SK-N-SH (cell line): ENCODE measurements around the gene LYL1. TPM values are rescaled to one million over a fixed set of nuclear protein-coding genes. Genes with fewer than 3 reads are reported as not detected.

Experiments
- CTCF ChIA-PET: fragments of 300-600, 350-600 bp; formaldehyde crosslinking; extraction: SDS; loops from one replicate; lab custom pipeline; 2021; lab: Yijun Ruan, JAX
- POLR2A ChIA-PET: fragments of 350-600 bp; sonication (Branson Sonifier 250); formaldehyde crosslinking; extraction: SDS; loops from one replicate; lab custom pipeline; 2020; ENCODE audit warnings: antibody characterized with exemption, inconsistent platforms; lab: Yijun Ruan, JAX
- DNase-seq: peaks from one replicate; pipeline ENCODE4 v3.0.0; 2012
- H2AFZ ChIP-seq: fragments of 200-600 bp; sonication (generic); 2 replicates; pipeline ENCODE4 v1.8.1; 2016; ENCODE audit warnings: antibody characterized with exemption, mild to moderate bottlenecking, low read depth
- H3F3A ChIP-seq: fragments of 200-600 bp; sonication (generic); replicated peaks from 2 replicates; pipeline ENCODE3; 2016; ENCODE audit warnings: antibody characterized with exemption, mild to moderate bottlenecking; ENCODE audit not compliant: insufficient read depth
- H3K27ac ChIP-seq, 2 experiments: fragments of 200-500 bp in 1 of 2; fragments of 200-600 bp in 1 of 2; sonication (Bioruptor generic) in 1 of 2; sonication (generic), shearing (Covaris generic) in 1 of 2; 2 replicates each; pipeline versions ENCODE4 v1.5.1 to v1.6.1; 2014 to 2016; ENCODE audit warnings: low read depth in 2 of 2, inconsistent platforms in 1 of 2, low read length in 1 of 2, mild to moderate bottlenecking in 1 of 2, mixed read lengths in 1 of 2
- H3K27me3 ChIP-seq: fragments of 200-600 bp; sonication (generic), shearing (Covaris generic); 2 replicates; pipeline ENCODE4 v1.6.1; 2016; ENCODE audit warnings: mixed run types; ENCODE audit not compliant: insufficient read depth
- H3K36me3 ChIP-seq, 2 experiments: fragments of 200-500 bp in 1 of 2; fragments of 200-600 bp in 1 of 2; sonication (Bioruptor generic) in 1 of 2; sonication (generic) in 1 of 2; replicated peaks in 1 of 2; 2 replicates each; pipeline versions ENCODE3 to v1.5.1; 2014 to 2016; ENCODE audit warnings: low read length in 1 of 2, mild to moderate bottlenecking in 1 of 2; ENCODE audit not compliant: insufficient read depth in 2 of 2, control insufficient read depth in 1 of 2
- H3K4me1 ChIP-seq, 2 experiments: fragments of 200-500 bp in 1 of 2; fragments of 200-600 bp in 1 of 2; sonication (Bioruptor generic) in 1 of 2; sonication (generic), shearing (Covaris generic) in 1 of 2; 2 replicates each; pipeline versions ENCODE4 v1.5.1 to v1.6.1; 2014 to 2016; ENCODE audit warnings: low read depth in 1 of 2, low read length in 1 of 2, mixed run types in 1 of 2; ENCODE audit not compliant: insufficient read depth in 2 of 2, control insufficient read depth in 1 of 2
- H3K4me2 ChIP-seq: fragments of 200-600 bp; sonication (generic), shearing (Covaris generic); 2 replicates; pipeline ENCODE4 v1.6.1; 2017; ENCODE audit warnings: mixed run types
- H3K4me3 ChIP-seq, 2 experiments: fragments of 200-500 bp in 1 of 2; fragments of 200-600 bp in 1 of 2; sonication (Bioruptor generic) in 1 of 2; sonication (generic), shearing (Covaris generic) in 1 of 2; 2 replicates each; pipeline versions ENCODE4 v1.5.1 to v1.8.1; 2014 to 2016; ENCODE audit warnings: low read depth in 2 of 2, inconsistent platforms in 1 of 2, low read length in 1 of 2, mild to moderate bottlenecking in 1 of 2, mixed read lengths in 1 of 2, moderate library complexity in 1 of 2
- H3K79me2 ChIP-seq: fragments of 200-600 bp; sonication (generic); 2 replicates; pipeline ENCODE4 v1.8.1; 2017; ENCODE audit warnings: mild to moderate bottlenecking; ENCODE audit not compliant: insufficient read depth
- H3K9ac ChIP-seq: fragments of 200-600 bp; sonication (generic); 2 replicates; pipeline ENCODE4 v1.6.1; 2017; ENCODE audit warnings: mixed run types
- H3K9me2 ChIP-seq: fragments of 200-600 bp; sonication (generic); 2 replicates; pipeline ENCODE4 v1.6.1; 2017; ENCODE audit warnings: mixed run types
- H3K9me3 ChIP-seq: fragments of 200-600 bp; sonication (generic); 2 replicates; pipeline ENCODE4 v1.6.1; 2017; ENCODE audit warnings: mixed run types, mild to moderate bottlenecking, moderate library complexity
- H4K20me1 ChIP-seq: fragments of 200-600 bp; sonication (generic); 2 replicates; pipeline ENCODE4 v1.6.1; 2017; ENCODE audit warnings: mild to moderate bottlenecking, mixed run types; ENCODE audit not compliant: insufficient read depth
- CHD2 ChIP-seq: fragments of 150-350 bp; IDR thresholded peaks from 2 replicates; pipeline ENCODE4 v1.6.1; 2018; ENCODE audit warnings: low read length; ENCODE audit not compliant: partially characterized antibody
- CTCF ChIP-seq: fragments of 200-600 bp; sonication (generic); IDR thresholded peaks from 2 replicates; pipeline ENCODE4 v1.6.1; 2017; ENCODE audit warnings: antibody characterized with exemption, mild to moderate bottlenecking, moderate library complexity
- ELF1 ChIP-seq: IDR thresholded peaks from 2 replicates; pipeline ENCODE4 v1.4.0; 2012
- EP300 ChIP-seq, 2 experiments: IDR thresholded peaks; 2 replicates each; pipeline versions ENCODE4 v1.4.0 to v1.6.1; 2012; ENCODE audit warnings: borderline replicate concordance in 1 of 2, low read depth in 1 of 2, low read length in 1 of 2
- EZH2phosphoT487 ChIP-seq: fragments of 200-600 bp; sonication (generic); IDR thresholded peaks from 2 replicates; pipeline ENCODE4 v1.6.1; 2017; ENCODE audit warnings: low read depth, mixed run types, mild to moderate bottlenecking, antibody characterized with exemption, moderate library complexity, borderline replicate concordance
- FOSL2 ChIP-seq: IDR thresholded peaks from 2 replicates; pipeline ENCODE4 v1.4.0; 2012; ENCODE audit warnings: low read depth, mild to moderate bottlenecking, moderate library complexity, borderline replicate concordance
- FOXJ3 ChIP-seq: sonication (generic); formaldehyde crosslinking; IDR thresholded peaks from 2 replicates; pipeline ENCODE4 v1.5.1; 2020; ENCODE audit warnings: mild to moderate bottlenecking, missing genetic modification reagents
- IRF3 ChIP-seq: fragments of 150-350 bp; IDR thresholded peaks from 2 replicates; pipeline ENCODE4 v1.6.1; 2016; ENCODE audit warnings: mild to moderate bottlenecking, low read depth, low read length
- MEF2A ChIP-seq: IDR thresholded peaks from 2 replicates; pipeline ENCODE4 v1.4.0; 2012; ENCODE audit warnings: low read depth, borderline replicate concordance
- NFIC ChIP-seq: IDR thresholded peaks from 2 replicates; pipeline ENCODE4 v1.4.0; 2012; ENCODE audit warnings: borderline replicate concordance
- PBX3 ChIP-seq: IDR thresholded peaks from 2 replicates; pipeline ENCODE4; 2012
- RAD21 ChIP-seq: IDR thresholded peaks from 2 replicates; pipeline ENCODE4 v1.6.1; 2012; ENCODE audit warnings: mild to moderate bottlenecking, low read length
- RCOR1 ChIP-seq: fragments of 150-350 bp; IDR thresholded peaks from 2 replicates; pipeline ENCODE4 v1.6.1; 2017; ENCODE audit warnings: antibody characterized with exemption, low read length
- REST ChIP-seq: IDR thresholded peaks from 2 replicates; pipeline ENCODE4 v1.6.1; 2012; ENCODE audit warnings: mild to moderate bottlenecking, low read depth, low read length, moderate library complexity
- RFX5 ChIP-seq: IDR thresholded peaks from 2 replicates; pipeline ENCODE4 v1.6.1; 2012; ENCODE audit warnings: mild to moderate bottlenecking, improper control_type of control experiment, low read length
- RXRA ChIP-seq: IDR thresholded peaks from 2 replicates; pipeline ENCODE4 v1.4.0; 2012; ENCODE audit warnings: low read depth, mild to moderate bottlenecking, borderline replicate concordance
- SIN3A ChIP-seq: IDR thresholded peaks from 2 replicates; pipeline ENCODE4 v1.6.1; 2012; ENCODE audit warnings: low read depth, mild to moderate bottlenecking, low read length, moderate library complexity, borderline replicate concordance
- SMC3 ChIP-seq: IDR thresholded peaks from 2 replicates; pipeline ENCODE4 v1.6.1; 2012; ENCODE audit warnings: low read depth, low read length, improper control_type of control experiment
- TAF1 ChIP-seq: IDR thresholded peaks from 2 replicates; pipeline ENCODE4 v1.6.1; 2012; ENCODE audit warnings: low read depth, mild to moderate bottlenecking, low read length, moderate library complexity, borderline replicate concordance
- WGBS: methylation state at CpG from one replicate; pipeline ENCODE4 v1.1.6; 2017; ENCODE audit warnings: low lambda C conversion rate; 5-methylcytosine and 5-hydroxymethylcytosine counted together
- polyA plus RNA-seq, 3 experiments: library from polyadenylated mRNA; depleted of rRNA; stranded (reverse); fragments of >200 nt; gene quantifications; 2 replicates each; pipeline ENCODE4 v1.2.3, GENCODE V29; 2012

LYL1 gene
- polyA plus RNA-seq, 1 of the 3 experiments (the other 2 are of a cell fraction), result 2.2 TPM

- Histone ChIP-seq H2AFZ (peak overlapping the region; percentile 32; the same call in 1 of the 2 replicates), H3K27me3 (no peaks in the 10 kb centered on the region), H3K4me3 (peak overlapping the region; percentile 42 to 51), H3K9me3 (no peaks in the 10 kb centered on the region), H3K27ac (peak overlapping the region; percentile 40 to 92; a peak in 3 of 4 replicates), H3K9ac (peak overlapping the region; percentile 71), H3K79me2 (peaks cover 12% of the 10 kb centered on the region; the same call in 1 of the 2 replicates), H3K4me1 (peaks cover 0 to 24% of the 10 kb centered on the region in 2 experiments; a peak in 3 of 4 replicates), H4K20me1 (no peaks in the 10 kb centered on the region), H3K4me2 (peak overlapping the region; percentile 81), H3K36me3 (peaks cover 0 to 17% of the 10 kb centered on the region in 2 experiments), H3F3A (peaks cover 5% of the 10 kb centered on the region), H3K9me2 (no peaks in the 10 kb centered on the region)
- 90% methylated on average over 7 of the region's 7 CpGs for WGBS
- TF ChIP-seq ELF1 (no peak), RXRA (no peak), FOSL2 (no peak), PBX3 (no peak), RCOR1 (no peak), FOXJ3 (no peak), CHD2 (no peak), RFX5 (no peak), SIN3A (no peak), EZH2phosphoT487 (no peak), MEF2A (no peak), TAF1 (no peak), RAD21 (no peak), NFIC (no peak), IRF3 (no peak), EP300 (IDR thresholded peaks at IDR 0.05; ENCODE audit: borderline replicate concordance in 1 of 2, low read depth in 1 of 2, low read length in 1 of 2) (no peak), CTCF (no peak), SMC3 (no peak), REST (no peak)
- no peak for DNase-seq
- CTCF ChIA-PET, result interaction anchor here (0.7 to 9.5 kb wide), 12 partner anchors 9 to 220 kb away, joined by 3 to 76 read pairs (median 3); partner anchors contain the start of gene DNASE2
- POLR2A ChIA-PET, result no interaction called here
Measured at GRCh38 chr19:13101590-13102415, 855 bp downstream of the LYL1 start.
